Aorta (tissue), 5 donors: ENCODE results near the gene PPM1H. TPM values are rescaled to one million over a fixed set of nuclear protein-coding genes. Genes with fewer than 3 reads are reported as not detected.

ENCODE experiments used
- ATAC-seq: fragments of 200-7000 bp; cut with Tn5 transposase; one replicate; pipeline ENCODE4 v1.9.1; 2022; ENCODE audit warnings: moderate library complexity; ENCODE audit not compliant: low FRiP score
- DNase-seq, 2 donors: peaks; one replicate each; pipeline ENCODE4 v3.0.0-alpha.2; 2020
- H3K27ac ChIP-seq, 2 donors: one replicate each; pipeline ENCODE4 v1.5.1; 2013; ENCODE audit warnings: low read length in 2 of 2, mild to moderate bottlenecking in 2 of 2, moderate library complexity in 2 of 2, control low read depth in 1 of 2, inconsistent platforms in 1 of 2, low read depth in 1 of 2
- H3K27me3 ChIP-seq, 2 donors: one replicate each; pipeline ENCODE4 v1.6.1; 2013; ENCODE audit warnings: control low read depth in 1 of 2, low read length in 1 of 2, mild to moderate bottlenecking in 1 of 2, moderate library complexity in 1 of 2; ENCODE audit not compliant: insufficient read depth in 2 of 2, control insufficient read depth in 1 of 2
- H3K36me3 ChIP-seq, 2 donors: one replicate each; pipeline ENCODE4 v1.6.1; 2013; ENCODE audit warnings: control low read depth in 1 of 2, low read length in 1 of 2, mild to moderate bottlenecking in 1 of 2; ENCODE audit not compliant: insufficient read depth in 2 of 2, control insufficient read depth in 1 of 2
- H3K4me1 ChIP-seq, 2 donors: one replicate each; pipeline ENCODE4 v1.6.1; 2013; ENCODE audit warnings: low read length in 2 of 2, control low read depth in 1 of 2, mild to moderate bottlenecking in 1 of 2, moderate library complexity in 1 of 2; ENCODE audit not compliant: insufficient read depth in 2 of 2, control insufficient read depth in 1 of 2
- H3K4me3 ChIP-seq, 2 donors: one replicate each; pipeline ENCODE4 v1.5.1; 2013; ENCODE audit warnings: low read length in 2 of 2, control low read depth in 1 of 2, mild to moderate bottlenecking in 1 of 2
- H3K9me3 ChIP-seq: one replicate; pipeline ENCODE4 v1.6.1; 2013; ENCODE audit warnings: mild to moderate bottlenecking, low read length; ENCODE audit not compliant: control insufficient read depth
- WGBS, 2 donors: extraction: QIAGEN DNeasy Blood & Tissue Kit; methylation state at CpG; one replicate each; pipeline ENCODE4 v1.1.7; 2013; 5-methylcytosine and 5-hydroxymethylcytosine counted together
- intact Hi-C, 2 donors: fragments of 100-400 bp; cut with DNase I; formaldehyde crosslinking; loops; one replicate each; pipeline versions ENCODE4 v1.14.2 to v1.15.0; 2022
- polyA plus RNA-seq, 2 donors: library from polyadenylated mRNA; stranded (reverse); fragments of 200-250 nt; gene quantifications; one replicate each; pipeline ENCODE4 v1.2.3, GENCODE V29; 2013
- total RNA-seq, 2 donors: library from RNA; stranded (reverse); fragmentation: NEBNext Ultra II Directional; extraction: Animal tissue kit (Norgen Biotek cat#: 25700); gene quantifications; one replicate each; pipeline ENCODE4 v1.2.1, GENCODE V29; 2021
- donor health status: healthy with polysubstance abuse.
- donor health status: Bipolar disorder and iron deficiency.
- donor health status: DM: no; HTN: no; CAD: no.
- donor health status: DM: no; HTN: no; CAD: no.
- donor health status: DM: yes; HTN: yes; CAD: no.

PPM1H gene
- total and polyA plus RNA-seq, 4 donors, result 1.3 to 9.3 (median 3.7) TPM

- no peaks in the 10 kb centered on the region for H3K9me3 ChIP-seq
- intact Hi-C loops, result no loop called here
- WGBS, 2 donors, result 96 to 99% methylated on average over 8 of the region's 8 CpGs
- H3K4me1 ChIP-seq, result no peaks in the 10 kb centered on the region
- no peak overlapping the region for H3K27ac ChIP-seq
- ATAC-seq (no peak), DNase-seq (no peak)
- no peak overlapping the region for H3K4me3 ChIP-seq
- no peaks in the 10 kb centered on the region for H3K27me3 ChIP-seq
- H3K36me3 ChIP-seq, result no peaks in the 10 kb centered on the region
These were observed 288.4 kb downstream of the PPM1H start for GRCh38 chr12:62646566-62646965.

- Histone ChIP-seq H3K27ac (no peak overlapping the region), H3K27me3 (no peaks in the 10 kb centered on the region), H3K4me3 (no peak overlapping the region), H3K4me1 (no peaks in the 10 kb centered on the region), H3K36me3 (no peaks in the 10 kb centered on the region), H3K9me3 (no peaks in the 10 kb centered on the region)
- intact Hi-C loops, result no loop called here
- DNase-seq (no peak), ATAC-seq (no peak)
- WGBS, 2 donors, result 79 to 83% methylated on average over 2 of the region's 2 CpGs
These were observed 291.5 kb downstream of the PPM1H start for GRCh38 chr12:62643486-62643885.

- DNase-seq (no peak), ATAC-seq (no peak)
- WGBS, 2 donors, result 79 to 82% methylated on average over 2 of the region's 2 CpGs
- Histone ChIP-seq H3K4me1 (no peaks in the 10 kb centered on the region), H3K4me3 (no peak overlapping the region), H3K27ac (no peak overlapping the region), H3K27me3 (no peaks in the 10 kb centered on the region), H3K9me3 (no peaks in the 10 kb centered on the region), H3K36me3 (no peaks in the 10 kb centered on the region)
- intact Hi-C loops, result no loop called here
These were observed 292.5 kb downstream of the PPM1H start for GRCh38 chr12:62642486-62642885.

- DNase-seq (no peak), ATAC-seq (no peak)
- WGBS, 2 donors, result 62 to 70% methylated on average over 4 of the region's 4 CpGs
These were observed 294.0 kb downstream of the PPM1H start for GRCh38 chr12:62640910-62641448.

GRCh38 chr12:62637679-62638078 lies 297.3 kb downstream of the PPM1H start:
- Histone ChIP-seq H3K9me3 (no peaks in the 10 kb centered on the region), H3K4me3 (no peak overlapping the region), H3K4me1 (no peaks in the 10 kb centered on the region), H3K27me3 (no peaks in the 10 kb centered on the region), H3K36me3 (no peaks in the 10 kb centered on the region), H3K27ac (no peak overlapping the region)
- no peak for DNase-seq
- WGBS, 2 donors, result 80 to 89% methylated on average over 5 of the region's 5 CpGs
- intact Hi-C loops, result no loop called here
- no peak for ATAC-seq

More at GRCh38 chr12:62640910-62641448, 294.0 kb downstream of the PPM1H start:
- H3K27ac ChIP-seq, result no peak overlapping the region
- intact Hi-C loops, result no loop called here
- no peaks in the 10 kb centered on the region for H3K36me3 ChIP-seq
- H3K9me3 ChIP-seq, result no peaks in the 10 kb centered on the region
- H3K4me1 ChIP-seq, result no peaks in the 10 kb centered on the region
- H3K4me3 ChIP-seq, result no peak overlapping the region
- H3K27me3 ChIP-seq, result no peaks in the 10 kb centered on the region

- no peaks in the 10 kb centered on the region for H3K4me1 ChIP-seq
- H3K36me3 ChIP-seq, result no peaks in the 10 kb centered on the region
- H3K27me3 ChIP-seq, result no peaks in the 10 kb centered on the region
- intact Hi-C loops, result no loop called here
- H3K27ac ChIP-seq, result no peak overlapping the region
- 5 to 16% methylated on average over 1 of the region's 1 CpG for WGBS, 2 donors
- H3K4me3 ChIP-seq, result no peak overlapping the region
- DNase-seq, result no peak
- ATAC-seq, result no peak
- H3K9me3 ChIP-seq, result no peaks in the 10 kb centered on the region
These were observed 299.3 kb downstream of the PPM1H start for GRCh38 chr12:62635649-62636048.

GRCh38 chr12:62632411-62632918 lies 302.5 kb downstream of the PPM1H start:
- Histone ChIP-seq H3K27ac (no peak overlapping the region), H3K36me3 (no peaks in the 10 kb centered on the region), H3K27me3 (no peaks in the 10 kb centered on the region), H3K4me1 (no peaks in the 10 kb centered on the region), H3K9me3 (no peaks in the 10 kb centered on the region), H3K4me3 (peak overlapping the region; percentile 58 to 68)
- ATAC-seq (peak; percentile 19), DNase-seq (peak; percentile 61 to 82)
- intact Hi-C loops, result no loop called here
- 1% methylated on average over 19 to 22 of the region's 22 CpGs for WGBS, 2 donors

GRCh38 chr12:62631471-62632410 lies 303.2 kb downstream of the PPM1H start:
- intact Hi-C loops, result no loop called here
- peak; percentile 88 for ATAC-seq

More at GRCh38 chr12:62631471-62632410, 303.2 kb downstream of the PPM1H start:
- Histone ChIP-seq H3K27ac (peak overlapping the region in 1 of 2 donors; percentile 72), H3K27me3 (no peaks in the 10 kb centered on the region), H3K4me1 (no peaks in the 10 kb centered on the region), H3K4me3 (peak overlapping the region; percentile 58 to 68), H3K9me3 (no peaks in the 10 kb centered on the region), H3K36me3 (no peaks in the 10 kb centered on the region)
- 1% methylated on average over 58 of the region's 58 CpGs for WGBS, 2 donors
- peak; percentile 74 to 87 for DNase-seq
